ENCODE measurements around the gene YJU2. TPM values are rescaled to one million over a fixed set of nuclear protein-coding genes. Genes with fewer than 3 reads are reported as not detected.
"Not testable (repeated sequence)": the region's sequence is repeated elsewhere in the genome, so short reads cannot be mapped to it uniquely, and the experiment has no call there.

YJU2 gene
- total and polyA plus RNA-seq, 2 of the 13 experiments (the other 11 are each of a cell fraction or from before 2014, with no cell fraction given), result 9.3 to 17.9 TPM

DNA sequence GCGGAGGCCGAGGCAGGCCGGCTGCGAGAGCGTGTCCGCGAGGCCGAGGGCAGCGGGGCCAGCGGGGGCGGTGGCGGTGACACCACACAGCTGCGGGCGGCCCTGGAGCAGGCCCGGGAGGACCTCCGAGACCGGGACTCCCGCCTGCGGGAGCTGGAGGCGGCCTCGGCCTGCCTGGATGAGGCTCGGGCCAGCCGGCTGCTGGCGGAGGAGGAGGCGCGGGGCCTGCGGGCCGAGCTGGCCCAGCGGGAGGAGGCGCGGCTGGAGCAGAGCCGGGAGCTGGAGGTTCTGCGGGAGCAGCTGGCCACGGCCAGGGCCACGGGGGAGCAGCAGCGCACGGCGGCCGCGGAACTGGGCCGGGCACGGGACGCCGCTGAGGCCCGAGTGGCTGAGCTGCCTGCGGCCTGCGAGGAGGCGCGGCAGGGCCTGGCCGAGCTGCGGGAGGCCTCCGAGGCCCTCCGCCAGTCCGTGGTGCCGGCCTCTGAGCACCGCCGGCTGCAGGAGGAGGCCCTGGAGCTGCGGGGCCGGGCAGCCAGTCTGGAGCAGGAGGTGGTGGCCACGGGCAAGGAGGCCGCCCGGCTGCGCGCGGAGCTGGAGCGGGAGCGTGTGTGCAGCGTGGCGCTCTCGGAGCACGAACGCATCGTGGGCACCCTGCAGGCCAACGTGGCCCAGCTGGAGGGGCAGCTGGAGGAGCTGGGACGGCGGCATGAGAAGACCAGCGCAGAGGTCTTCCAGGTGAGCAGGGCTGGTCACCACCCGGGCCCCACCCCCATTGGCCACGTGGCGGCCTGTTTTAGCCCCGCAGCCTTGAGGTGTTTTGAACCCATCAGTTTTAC lies 29.2 kb upstream of the YJU2 start:
- no peaks in the 10 kb centered on the region for H3K79me2 ChIP-seq (ENCODE audit: insufficient read depth, low read length)
- peaks cover 37% of the 10 kb centered on the region for H3K4me1 ChIP-seq (ENCODE audit: insufficient read depth, low read length)
- in situ Hi-C loops (cut with HindIII; ENCODE audit: extremely low pct_ligation_motif_present, low pct_unique_long_range_greater_than_20kb) (loop anchor here (25.0 kb wide), 1 partner anchor 355 kb away; the partner anchor contains the start of gene ZFR2), intact Hi-C loops (cut with micrococcal nuclease; ENCODE audit: unreplicated experiment) (no loop called here)
- DNase-seq (ENCODE audit: low spot score), result no peak
- H3K36me3 ChIP-seq (replicated peaks in 1 of 2; ENCODE audit: control insufficient read depth in 1 of 2, insufficient read depth in 2 of 2, low read length in 2 of 2), result no peaks in the 10 kb centered on the region
- no peak overlapping the region for H2AFZ ChIP-seq (ENCODE audit: low read length)
- ChIA-PET CTCF (ENCODE audit: low intra/inter-chr PET ratio, low total read pairs) (no interaction called here), POLR2A (no interaction called here)
- FAIRE-seq, result no peak
- H3K4me3 ChIP-seq (replicated peaks in 1 of 3; ENCODE audit: insufficient read depth in 1 of 3, low read depth in 2 of 3, low read length in 3 of 3), result no peak overlapping the region
- H3K4me2 ChIP-seq (ENCODE audit: low read depth, low read length), result no peak overlapping the region
- H4K20me1 ChIP-seq (ENCODE audit: insufficient read depth, low read length), result no peaks in the 10 kb centered on the region
- TF ChIP-seq, protein P1, sequence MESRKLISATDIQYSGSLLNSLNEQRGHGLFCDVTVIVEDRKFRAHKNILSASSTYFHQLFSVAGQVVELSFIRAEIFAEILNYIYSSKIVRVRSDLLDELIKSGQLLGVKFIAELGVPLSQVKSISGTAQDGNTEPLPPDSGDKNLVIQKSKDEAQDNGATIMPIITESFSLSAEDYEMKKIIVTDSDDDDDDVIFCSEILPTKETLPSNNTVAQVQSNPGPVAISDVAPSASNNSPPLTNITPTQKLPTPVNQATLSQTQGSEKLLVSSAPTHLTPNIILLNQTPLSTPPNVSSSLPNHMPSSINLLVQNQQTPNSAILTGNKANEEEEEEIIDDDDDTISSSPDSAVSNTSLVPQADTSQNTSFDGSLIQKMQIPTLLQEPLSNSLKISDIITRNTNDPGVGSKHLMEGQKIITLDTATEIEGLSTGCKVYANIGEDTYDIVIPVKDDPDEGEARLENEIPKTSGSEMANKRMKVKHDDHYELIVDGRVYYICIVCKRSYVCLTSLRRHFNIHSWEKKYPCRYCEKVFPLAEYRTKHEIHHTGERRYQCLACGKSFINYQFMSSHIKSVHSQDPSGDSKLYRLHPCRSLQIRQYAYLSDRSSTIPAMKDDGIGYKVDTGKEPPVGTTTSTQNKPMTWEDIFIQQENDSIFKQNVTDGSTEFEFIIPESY (CRISPR knock-in tag; IDR thresholded peaks at IDR 0.05), result peak; percentile 55; the same call in 1 of the 2 replicates
- no peak for TF ChIP-seq MED1 (CRISPR knock-in tag; IDR thresholded peaks at IDR 0.05)
- no peak overlapping the region for H3K27ac ChIP-seq (ENCODE audit: extremely low read length, insufficient read depth, low read length)
- no TSS peak for BruUV-seq (replicated peaks)
- no peaks in the 10 kb centered on the region for H3K9me3 ChIP-seq (ENCODE audit: low read length)
- H3K27me3 ChIP-seq (ENCODE audit: control insufficient read depth in 1 of 2, insufficient read depth in 2 of 2, low read length in 2 of 2), result peaks cover 0 to 13% of the 10 kb centered on the region in 2 experiments; a peak in 4 of 5 replicates
- no peak for ATAC-seq
- no peak overlapping the region for H3K9ac ChIP-seq (ENCODE audit: insufficient read depth, low read depth, low read length)
- WGBS (ENCODE audit: low lambda C conversion rate), result 76% methylated on average over 44 of the region's 81 CpGs

DNA sequence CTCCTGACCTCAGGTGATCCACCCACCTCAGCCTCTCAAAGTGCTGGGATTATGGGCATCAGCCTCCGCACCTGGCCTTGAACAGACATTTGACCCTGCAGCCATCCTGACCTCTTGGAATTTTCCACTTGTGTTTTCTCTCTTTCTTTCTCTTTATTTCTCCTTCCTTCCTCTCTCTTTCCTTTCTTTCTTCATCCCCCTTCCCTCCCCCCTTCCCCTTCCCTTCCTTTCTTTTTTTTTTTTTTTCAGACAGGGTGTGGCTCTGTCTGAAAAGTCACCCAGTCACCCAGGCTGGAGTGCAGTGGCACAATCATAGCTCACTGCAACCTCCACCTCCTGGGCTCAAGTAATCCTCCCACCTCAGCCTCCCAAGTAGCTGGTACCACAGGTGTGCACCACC lies 28.4 kb upstream of the YJU2 start:
- FAIRE-seq; POLR2A ChIA-PET; H2AFZ ChIP-seq (ENCODE audit: low read length); H3K36me3 ChIP-seq (replicated peaks in 1 of 2; ENCODE audit: control insufficient read depth in 1 of 2, insufficient read depth in 2 of 2, low read length in 2 of 2); H3K9me3 ChIP-seq (ENCODE audit: low read length); DNase-seq (ENCODE audit: low spot score); H3K4me2 ChIP-seq (ENCODE audit: low read depth, low read length); BruUV-seq (replicated peaks); CTCF ChIA-PET (ENCODE audit: low intra/inter-chr PET ratio, low total read pairs); H3K9ac ChIP-seq (ENCODE audit: insufficient read depth, low read depth, low read length); H3K27ac ChIP-seq (ENCODE audit: extremely low read length, insufficient read depth, low read length); intact Hi-C loops (cut with micrococcal nuclease; ENCODE audit: unreplicated experiment); H3K4me3 ChIP-seq (replicated peaks in 1 of 3; ENCODE audit: insufficient read depth in 1 of 3, low read depth in 2 of 3, low read length in 3 of 3); ATAC-seq; H4K20me1 ChIP-seq (ENCODE audit: insufficient read depth, low read length); H3K79me2 ChIP-seq (ENCODE audit: insufficient read depth, low read length): not testable (repeated sequence)
- H3K4me1 ChIP-seq (ENCODE audit: insufficient read depth, low read length), result peaks cover 31% of the 10 kb centered on the region
- in situ Hi-C loops (cut with HindIII; ENCODE audit: extremely low pct_ligation_motif_present, low pct_unique_long_range_greater_than_20kb), result loop anchor here (25.0 kb wide), 1 partner anchor 356 kb away; the partner anchor contains the start of gene ZFR2
- WGBS (ENCODE audit: low lambda C conversion rate), result 0% methylated on average over 1 of the region's 1 CpG
- H3K27me3 ChIP-seq (ENCODE audit: control insufficient read depth in 1 of 2, insufficient read depth in 2 of 2, low read length in 2 of 2), result peaks cover 0 to 10% of the 10 kb centered on the region in 2 experiments; a peak in 3 of 5 replicates
- TF ChIP-seq, protein P2, sequence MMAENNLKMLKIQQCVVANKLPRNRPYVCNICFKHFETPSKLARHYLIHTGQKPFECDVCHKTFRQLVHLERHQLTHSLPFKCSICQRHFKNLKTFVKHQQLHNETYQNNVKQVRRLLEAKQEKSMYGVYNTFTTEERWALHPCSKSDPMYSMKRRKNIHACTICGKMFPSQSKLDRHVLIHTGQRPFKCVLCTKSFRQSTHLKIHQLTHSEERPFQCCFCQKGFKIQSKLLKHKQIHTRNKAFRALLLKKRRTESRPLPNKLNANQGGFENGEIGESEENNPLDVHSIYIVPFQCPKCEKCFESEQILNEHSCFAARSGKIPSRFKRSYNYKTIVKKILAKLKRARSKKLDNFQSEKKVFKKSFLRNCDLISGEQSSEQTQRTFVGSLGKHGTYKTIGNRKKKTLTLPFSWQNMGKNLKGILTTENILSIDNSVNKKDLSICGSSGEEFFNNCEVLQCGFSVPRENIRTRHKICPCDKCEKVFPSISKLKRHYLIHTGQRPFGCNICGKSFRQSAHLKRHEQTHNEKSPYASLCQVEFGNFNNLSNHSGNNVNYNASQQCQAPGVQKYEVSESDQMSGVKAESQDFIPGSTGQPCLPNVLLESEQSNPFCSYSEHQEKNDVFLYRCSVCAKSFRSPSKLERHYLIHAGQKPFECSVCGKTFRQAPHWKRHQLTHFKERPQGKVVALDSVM (CRISPR knock-in tag; IDR thresholded peaks at IDR 0.05), result 0 out of 2 replicates have a peak, but pooled peaks have one; percentile 40
